Kidney (tissue), 14 donors: ENCODE data around the gene TLE1. TPM values are rescaled to one million over a fixed set of nuclear protein-coding genes. Genes with fewer than 3 reads are reported as not detected.
"Not testable (repeated sequence)": the region's sequence is repeated elsewhere in the genome, so short reads cannot be mapped to it uniquely, and the experiment has no call there.

Source experiments
- DNase-seq, 5 donors: peaks; one replicate each; pipeline ENCODE4 v3.0.0-alpha.2; 2013 to 2020
- FAIRE-seq: peaks from 2 replicates; lab custom pipeline; 2012; peaks lifted over from hg19 to GRCh38; lab: Jason Lieb, UNC
- H3K27ac ChIP-seq, 2 donors: one replicate each; pipeline ENCODE4 v1.7.0; 2013; ENCODE audit warnings: low read depth in 2 of 2, low read length in 2 of 2, inconsistent platforms in 1 of 2
- H3K27me3 ChIP-seq: one replicate; pipeline ENCODE4 v1.7.1; 2013; ENCODE audit warnings: low read length, inconsistent platforms; ENCODE audit not compliant: control insufficient read depth, insufficient read depth
- H3K36me3 ChIP-seq, 3 donors: one replicate each; pipeline versions ENCODE4 v1.7.0 to v1.7.1; 2013; ENCODE audit warnings: low read length in 3 of 3, control low read depth in 1 of 3, inconsistent platforms in 1 of 3; ENCODE audit not compliant: insufficient read depth in 3 of 3, control insufficient read depth in 2 of 3
- H3K4me1 ChIP-seq, 3 donors: one replicate each; pipeline versions ENCODE4 v1.7.0 to v1.7.1; 2013; ENCODE audit warnings: low read length in 3 of 3, inconsistent platforms in 1 of 3, low read depth in 1 of 3; ENCODE audit not compliant: control insufficient read depth in 2 of 3, insufficient read depth in 2 of 3
- H3K4me3 ChIP-seq, 3 donors: one replicate each; pipeline versions ENCODE4 v1.7.0 to v1.8.1; 2013; ENCODE audit warnings: low read length in 3 of 3, control low read depth in 1 of 3, inconsistent platforms in 1 of 3
- H3K9ac ChIP-seq, 3 donors: one replicate each; pipeline versions ENCODE4 v1.7.0 to v1.7.1; 2013; ENCODE audit warnings: low read length in 3 of 3, control low read depth in 1 of 3, inconsistent platforms in 1 of 3
- H3K9me3 ChIP-seq, 3 donors: one replicate each; pipeline versions ENCODE4 v1.7.0 to v1.7.1; 2013; ENCODE audit warnings: low read length in 3 of 3, control low read depth in 1 of 3, inconsistent platforms in 1 of 3; ENCODE audit not compliant: control insufficient read depth in 2 of 3, insufficient read depth in 1 of 3
- intact Hi-C: fragments of 100-400 bp; cut with DNase I; formaldehyde crosslinking; loops from one replicate; pipeline ENCODE4 v1.11.1; 2022
- polyA plus RNA-seq: library from polyadenylated mRNA; stranded (reverse); fragments of 350-450 nt; fragmentation: Illumina TruSeq; extraction: RNeasy Lipid Tissue Mini Kit (QIAGEN cat#74804); gene quantifications from one replicate; pipeline ENCODE4 v1.2.3, GENCODE V29; 2014; ENCODE audit warnings: low read depth, low replicate concordance; ENCODE audit not compliant: insufficient read depth
- total RNA-seq: library from RNA; stranded (reverse); fragmentation: NEBNext Ultra II Directional; extraction: Animal tissue kit (Norgen Biotek cat#: 25700); gene quantifications from one replicate; pipeline ENCODE4 v1.2.1, GENCODE V29; 2021
- TF ChIP-seq, protein P1 (sequence below): IDR thresholded peaks from 3 replicates; pipeline ENCODE4 v1.5.1; 2012; ENCODE audit warnings: mild to moderate bottlenecking, moderate library complexity, borderline replicate concordance; ENCODE audit not compliant: insufficient read depth; ENCODE audit errors: extremely low read depth
- donor health status: control.
- donor health status: control.
- donor health status: control.
- donor health status: control.
- donor health status: control.
- donor health status: DM: yes; HTN: yes; CAD: no.
- donor health status: Normal renal cell carcinoma (clear cell type).

TLE1 gene
- total and polyA plus RNA-seq, 2 donors from 2014 or later = 10.8 to 52.5 TPM

DNA sequence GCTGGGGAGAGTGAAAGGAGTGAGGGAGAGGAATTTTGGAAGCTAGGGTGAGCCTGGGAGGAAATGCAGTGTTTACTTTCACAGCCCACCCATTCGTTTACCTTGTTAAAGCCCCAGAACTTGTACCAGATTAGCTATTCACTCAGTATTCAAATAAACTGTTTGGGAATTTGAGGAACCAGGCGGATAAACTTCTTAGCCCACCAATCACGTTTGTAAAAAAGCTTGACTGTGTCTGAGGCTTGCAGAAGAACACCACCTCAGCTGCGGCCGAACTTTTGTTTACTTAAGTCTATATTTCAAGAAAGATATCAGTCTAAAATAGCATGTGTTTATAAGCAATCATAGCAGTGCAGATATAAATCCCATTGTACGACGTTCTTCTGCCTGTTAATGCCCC is 5.2 kb upstream of the TLE1 start:
- intact Hi-C loops = no loop called here
- FAIRE-seq (no peak), DNase-seq (peak in 1 of 5 donors; percentile 17)

DNA sequence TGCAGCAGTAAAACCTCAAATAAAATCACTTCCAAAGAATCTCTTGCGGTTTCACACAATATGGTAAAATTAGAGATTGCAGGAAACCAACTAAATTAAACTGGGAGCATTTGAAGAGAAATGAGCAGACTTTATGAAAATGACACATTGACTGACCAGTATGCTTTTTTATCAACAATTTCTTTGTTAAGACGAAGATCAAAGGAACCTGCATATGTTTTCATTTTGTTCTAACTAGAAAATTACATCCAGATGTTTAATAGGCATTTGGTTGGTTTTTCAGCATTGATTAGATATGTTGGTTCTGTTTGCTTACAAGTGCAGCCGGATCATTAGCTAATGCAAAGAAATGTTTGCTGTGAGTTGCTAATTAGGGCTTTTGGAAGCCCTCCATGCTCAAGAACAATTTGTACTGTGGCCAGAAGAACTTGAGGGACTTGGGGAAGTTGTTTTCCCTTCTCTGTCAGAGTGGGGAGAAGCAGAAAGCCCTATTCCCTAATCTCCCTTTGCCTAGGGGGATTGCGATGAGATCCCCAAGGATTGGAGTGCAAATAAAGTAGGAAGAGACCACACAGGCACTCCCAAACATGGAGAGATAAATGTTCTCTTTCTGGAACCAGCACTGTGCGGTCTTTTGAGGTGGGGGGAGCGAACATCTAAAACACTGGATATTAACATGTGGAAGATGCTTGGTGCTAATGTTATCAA is 4.5 kb upstream of the TLE1 start:
- no peak overlapping the region for H3K27ac ChIP-seq
- TF ChIP-seq, protein P1, sequence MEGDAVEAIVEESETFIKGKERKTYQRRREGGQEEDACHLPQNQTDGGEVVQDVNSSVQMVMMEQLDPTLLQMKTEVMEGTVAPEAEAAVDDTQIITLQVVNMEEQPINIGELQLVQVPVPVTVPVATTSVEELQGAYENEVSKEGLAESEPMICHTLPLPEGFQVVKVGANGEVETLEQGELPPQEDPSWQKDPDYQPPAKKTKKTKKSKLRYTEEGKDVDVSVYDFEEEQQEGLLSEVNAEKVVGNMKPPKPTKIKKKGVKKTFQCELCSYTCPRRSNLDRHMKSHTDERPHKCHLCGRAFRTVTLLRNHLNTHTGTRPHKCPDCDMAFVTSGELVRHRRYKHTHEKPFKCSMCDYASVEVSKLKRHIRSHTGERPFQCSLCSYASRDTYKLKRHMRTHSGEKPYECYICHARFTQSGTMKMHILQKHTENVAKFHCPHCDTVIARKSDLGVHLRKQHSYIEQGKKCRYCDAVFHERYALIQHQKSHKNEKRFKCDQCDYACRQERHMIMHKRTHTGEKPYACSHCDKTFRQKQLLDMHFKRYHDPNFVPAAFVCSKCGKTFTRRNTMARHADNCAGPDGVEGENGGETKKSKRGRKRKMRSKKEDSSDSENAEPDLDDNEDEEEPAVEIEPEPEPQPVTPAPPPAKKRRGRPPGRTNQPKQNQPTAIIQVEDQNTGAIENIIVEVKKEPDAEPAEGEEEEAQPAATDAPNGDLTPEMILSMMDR = no peak
- no peak overlapping the region for H3K4me3 ChIP-seq
- DNase-seq = no peak
- peaks cover 0 to 3% (median 2%) of the 10 kb centered on the region in 3 donors for H3K4me1 ChIP-seq
- H3K27me3 ChIP-seq = no peaks in the 10 kb centered on the region
- intact Hi-C loops = no loop called here
- H3K36me3 ChIP-seq = no peaks in the 10 kb centered on the region
- H3K9me3 ChIP-seq = no peaks in the 10 kb centered on the region
- H3K9ac ChIP-seq = no peak overlapping the region
- FAIRE-seq = no peak

More for the DNA sequence above, 5.2 kb upstream of the TLE1 start:
- Histone ChIP-seq H3K27me3 (no peaks in the 10 kb centered on the region), H3K9me3 (no peaks in the 10 kb centered on the region), H3K27ac (no peak overlapping the region), H3K9ac (no peak overlapping the region), H3K4me3 (no peak overlapping the region), H3K4me1 (peaks cover 0 to 3% (median 2%) of the 10 kb centered on the region in 3 donors), H3K36me3 (no peaks in the 10 kb centered on the region)
- TF ChIP-seq, protein P1 = no peak

DNA sequence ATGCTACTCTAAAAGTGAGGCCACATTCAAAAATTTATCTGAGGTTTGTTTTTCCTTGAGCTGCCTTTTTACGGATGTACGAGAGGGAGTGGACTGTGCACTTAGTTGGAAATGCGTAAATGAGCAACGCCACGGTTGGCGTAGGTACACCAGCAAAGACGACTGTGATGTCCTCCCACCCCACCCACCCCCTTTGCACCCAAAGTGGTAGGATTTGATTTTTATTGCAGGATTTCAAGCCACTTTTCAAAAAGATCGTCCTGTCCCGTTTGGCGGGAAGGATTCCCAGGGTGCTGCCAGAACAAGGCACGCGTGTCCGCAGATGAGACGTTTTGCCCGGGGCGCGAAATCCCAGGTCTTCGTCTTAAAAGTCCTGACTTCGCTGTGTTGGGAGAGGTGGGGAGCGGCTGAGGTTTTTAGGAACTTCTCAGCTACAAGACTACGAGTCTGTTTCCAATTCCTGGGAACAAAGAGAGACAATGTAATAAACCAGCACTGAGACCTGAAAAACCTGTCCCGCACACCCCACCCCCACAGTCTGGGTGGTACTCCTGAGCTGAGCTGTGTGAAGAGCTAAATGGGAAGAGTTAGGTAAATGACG is 1.0 kb upstream of the TLE1 start:
- peak overlapping the region; percentile 3 to 17 for H3K27ac ChIP-seq
- TF ChIP-seq, protein P1 = no peak

GRCh38 chr9:81689093-81689342 is 329 bp downstream of the TLE1 start:
- H3K36me3 ChIP-seq, H3K4me1 ChIP-seq, DNase-seq, FAIRE-seq, H3K27me3 ChIP-seq, intact Hi-C loops, H3K9me3 ChIP-seq: not testable (repeated sequence)
- Histone ChIP-seq H3K9ac (peak overlapping the region in 2 of 3 donors; percentile 29 to 56), H3K27ac (peak overlapping the region; percentile 70 to 79), H3K4me3 (peak overlapping the region; percentile 64 to 66 (median 66))

More for the DNA sequence above, 1.0 kb upstream of the TLE1 start:
- DNase-seq (peak; percentile 74 to 83 (median 81)), FAIRE-seq (no peak)
- intact Hi-C loops = no loop called here
- no peaks in the 10 kb centered on the region for H3K27me3 ChIP-seq
- H3K4me3 ChIP-seq = peak overlapping the region; percentile 73 to 86 (median 79)
- peaks cover 7 to 10% (median 10%) of the 10 kb centered on the region in 3 donors for H3K4me1 ChIP-seq
- H3K9me3 ChIP-seq = no peaks in the 10 kb centered on the region
- peak overlapping the region in 2 of 3 donors; percentile 47 to 57 for H3K9ac ChIP-seq
- H3K36me3 ChIP-seq = peaks cover 0 to 2% (median 0%) of the 10 kb centered on the region in 3 donors

DNA sequence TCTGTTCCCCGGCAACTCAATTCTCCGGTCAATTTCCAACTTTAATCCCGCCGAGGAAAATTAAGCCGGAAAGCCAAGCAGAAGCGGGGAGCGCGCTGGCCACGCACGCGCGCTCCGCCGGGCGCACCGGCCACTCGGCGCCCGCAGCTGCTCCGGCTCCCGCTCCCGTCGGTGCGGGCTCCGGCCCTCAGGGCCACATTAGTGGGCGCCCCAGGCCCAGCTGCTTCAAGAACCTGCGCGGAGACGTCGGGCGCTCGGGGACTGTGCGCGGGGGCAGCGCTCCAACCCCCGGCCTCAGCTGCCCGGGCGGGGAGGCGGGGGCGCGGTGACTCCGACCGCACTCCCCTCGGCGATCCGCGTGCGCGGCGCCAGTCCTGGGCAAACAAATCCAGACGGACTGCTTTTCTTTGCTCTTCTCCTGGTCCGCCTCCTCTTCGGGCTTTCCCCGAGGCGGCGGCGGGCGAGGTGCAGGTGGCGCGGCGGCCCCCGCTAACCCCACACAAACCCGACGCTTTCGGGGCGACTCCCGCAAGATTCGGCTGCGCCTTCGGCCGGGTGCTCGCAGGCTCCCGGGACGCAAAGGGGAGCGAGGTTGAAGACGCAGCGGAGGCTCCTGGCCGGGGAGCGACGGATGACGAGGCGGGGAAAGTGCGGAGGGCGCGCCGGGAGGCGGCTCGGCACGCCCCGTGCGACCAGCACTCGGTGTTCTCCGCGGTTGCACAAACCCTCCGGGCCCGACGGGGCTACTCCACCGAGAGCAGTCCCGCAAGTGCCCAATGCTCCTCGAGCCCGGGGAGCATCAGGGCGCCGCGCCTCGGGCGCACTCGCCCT is 870 bp downstream of the TLE1 start:
- H3K4me1 ChIP-seq, intact Hi-C loops, H3K36me3 ChIP-seq, FAIRE-seq, H3K9me3 ChIP-seq, H3K27me3 ChIP-seq: not testable (repeated sequence)
- peak overlapping the region; percentile 70 to 79 for H3K27ac ChIP-seq
- H3K9ac ChIP-seq = peak overlapping the region; percentile 10 to 56 (median 29)
- DNase-seq = peak; percentile 44 to 91 (median 61)
- H3K4me3 ChIP-seq = peak overlapping the region; percentile 66 to 82 (median 78)
